T-helper 1 cell treated with Interleukin-12 subunit alpha and Interleukin-12 subunit beta and Interleukin-4 antibody, amounts not matched to agents 30 μg/mL and 1 μg/mL, for 36 hours (primary cell): ENCODE results near the gene WDFY1.
"Not testable (repeated sequence)": the region's sequence is repeated elsewhere in the genome, so short reads cannot be mapped to it uniquely, and the experiment has no call there.

Source experiments
- H3K27ac Mint-ChIP-seq: one replicate; pipeline ENCODE4 v1.8.0; 2021; ENCODE audit warnings: mild to moderate bottlenecking, mixed read lengths
- H3K27me3 Mint-ChIP-seq: one replicate; pipeline ENCODE4 v1.8.0; 2021; ENCODE audit warnings: low read depth, mixed read lengths
- H3K36me3 Mint-ChIP-seq: one replicate; pipeline ENCODE4 v1.8.0; 2021; ENCODE audit warnings: low read depth, mixed read lengths
- H3K4me1 Mint-ChIP-seq: one replicate; pipeline ENCODE4 v1.8.0; 2021; ENCODE audit warnings: low read depth, mixed read lengths
- H3K4me3 Mint-ChIP-seq: one replicate; pipeline ENCODE4 v1.8.0; 2021; ENCODE audit warnings: mild to moderate bottlenecking, moderate library complexity, mixed read lengths
- H3K9me3 Mint-ChIP-seq: one replicate; pipeline ENCODE4 v1.8.0; 2021; ENCODE audit warnings: mixed read lengths

Gene WDFY1

GRCh38 chr2:223945755-223946154 is 620 bp upstream of the WDFY1 start:
- H3K27me3 Mint-ChIP-seq: no peaks in the 10 kb centered on the region
- peak overlapping the region; percentile 82 for H3K4me3 Mint-ChIP-seq
- H3K4me1 Mint-ChIP-seq: peaks cover 51% of the 10 kb centered on the region

GRCh38 chr2:223944166-223944702 is 901 bp downstream of the WDFY1 start:
- Mint-ChIP-seq H3K27ac (peak overlapping the region; percentile 89), H3K4me1 (peaks cover 47% of the 10 kb centered on the region), H3K9me3 (peaks cover 11% of the 10 kb centered on the region), H3K36me3 (peaks cover 24% of the 10 kb centered on the region), H3K27me3 (no peaks in the 10 kb centered on the region), H3K4me3 (peak overlapping the region; percentile 92)

More at GRCh38 chr2:223945755-223946154, 620 bp upstream of the WDFY1 start:
- H3K9me3 Mint-ChIP-seq: peaks cover 3% of the 10 kb centered on the region
- H3K36me3 Mint-ChIP-seq: peaks cover 17% of the 10 kb centered on the region
- H3K27ac Mint-ChIP-seq: peak overlapping the region; percentile 83

GRCh38 chr2:223943561-223944008 is 1.6 kb downstream of the WDFY1 start:
- peaks cover 23% of the 10 kb centered on the region for H3K36me3 Mint-ChIP-seq
- H3K27me3 Mint-ChIP-seq: no peaks in the 10 kb centered on the region
- H3K4me3 Mint-ChIP-seq: peak overlapping the region; percentile 92
- peaks cover 49% of the 10 kb centered on the region for H3K4me1 Mint-ChIP-seq
- H3K9me3 Mint-ChIP-seq: peaks cover 12% of the 10 kb centered on the region
- peak overlapping the region; percentile 89 for H3K27ac Mint-ChIP-seq

GRCh38 chr2:223943135-223943534 is 2.0 kb downstream of the WDFY1 start:
- peaks cover 52% of the 10 kb centered on the region for H3K4me1 Mint-ChIP-seq
- no peaks in the 10 kb centered on the region for H3K27me3 Mint-ChIP-seq
- peak overlapping the region; percentile 92 for H3K4me3 Mint-ChIP-seq
- H3K27ac Mint-ChIP-seq: peak overlapping the region; percentile 78
- peaks cover 21% of the 10 kb centered on the region for H3K36me3 Mint-ChIP-seq
- H3K9me3 Mint-ChIP-seq: peaks cover 12% of the 10 kb centered on the region

- H3K27me3 Mint-ChIP-seq: no peaks in the 10 kb centered on the region
- peak overlapping the region; percentile 67 for H3K4me3 Mint-ChIP-seq
- peaks cover 56% of the 10 kb centered on the region for H3K4me1 Mint-ChIP-seq
- peak overlapping the region; percentile 88 for H3K27ac Mint-ChIP-seq
- H3K9me3 Mint-ChIP-seq: peaks cover 12% of the 10 kb centered on the region
- H3K36me3 Mint-ChIP-seq: peaks cover 21% of the 10 kb centered on the region
Measured at GRCh38 chr2:223941579-223942277, 3.4 kb downstream of the WDFY1 start.

- peaks cover 26% of the 10 kb centered on the region for H3K36me3 Mint-ChIP-seq
- not testable (repeated sequence) for H3K4me3 Mint-ChIP-seq, H3K27me3 Mint-ChIP-seq
- peak overlapping the region; percentile 14 for H3K27ac Mint-ChIP-seq
- H3K9me3 Mint-ChIP-seq: peaks cover 12% of the 10 kb centered on the region
- H3K4me1 Mint-ChIP-seq: peaks cover 59% of the 10 kb centered on the region
Measured at GRCh38 chr2:223939438-223939837, 5.7 kb downstream of the WDFY1 start.

GRCh38 chr2:223937535-223937934 is 7.6 kb downstream of the WDFY1 start:
- H3K36me3 Mint-ChIP-seq: peaks cover 21% of the 10 kb centered on the region
- no peak overlapping the region for H3K27ac Mint-ChIP-seq
- H3K4me3 Mint-ChIP-seq: peak overlapping the region; percentile 30
- peaks cover 47% of the 10 kb centered on the region for H3K4me1 Mint-ChIP-seq
- no peaks in the 10 kb centered on the region for H3K27me3 Mint-ChIP-seq
- peaks cover 12% of the 10 kb centered on the region for H3K9me3 Mint-ChIP-seq

GRCh38 chr2:223936862-223937326 is 8.2 kb downstream of the WDFY1 start:
- peaks cover 12% of the 10 kb centered on the region for H3K9me3 Mint-ChIP-seq
- peak overlapping the region; percentile 10 for H3K27ac Mint-ChIP-seq
- H3K27me3 Mint-ChIP-seq: no peaks in the 10 kb centered on the region
- peak overlapping the region; percentile 4 for H3K4me3 Mint-ChIP-seq
- H3K36me3 Mint-ChIP-seq: peaks cover 21% of the 10 kb centered on the region
- peaks cover 45% of the 10 kb centered on the region for H3K4me1 Mint-ChIP-seq

- Mint-ChIP-seq H3K36me3 (peaks cover 13% of the 10 kb centered on the region), H3K9me3 (peaks cover 9% of the 10 kb centered on the region), H3K27me3 (no peaks in the 10 kb centered on the region), H3K4me3 (no peak overlapping the region), H3K27ac (no peak overlapping the region), H3K4me1 (peaks cover 40% of the 10 kb centered on the region)
Measured at GRCh38 chr2:223935459-223936125, 9.5 kb downstream of the WDFY1 start.

- peaks cover 46% of the 10 kb centered on the region for H3K4me1 Mint-ChIP-seq
- no peak overlapping the region for H3K4me3 Mint-ChIP-seq
- peaks cover 13% of the 10 kb centered on the region for H3K36me3 Mint-ChIP-seq
- peaks cover 8% of the 10 kb centered on the region for H3K9me3 Mint-ChIP-seq
- no peak overlapping the region for H3K27ac Mint-ChIP-seq
- no peaks in the 10 kb centered on the region for H3K27me3 Mint-ChIP-seq
Measured at GRCh38 chr2:223934870-223935269, 10.3 kb downstream of the WDFY1 start.

- Mint-ChIP-seq H3K27me3 (no peaks in the 10 kb centered on the region), H3K9me3 (no peaks in the 10 kb centered on the region), H3K4me1 (peaks cover 41% of the 10 kb centered on the region), H3K27ac (no peak overlapping the region), H3K36me3 (peaks cover 7% of the 10 kb centered on the region), H3K4me3 (no peak overlapping the region)
Measured at GRCh38 chr2:223932816-223933800, 12.0 kb downstream of the WDFY1 start.

- no peaks in the 10 kb centered on the region for H3K9me3 Mint-ChIP-seq
- H3K4me1 Mint-ChIP-seq: peaks cover 20% of the 10 kb centered on the region
- peaks cover 5% of the 10 kb centered on the region for H3K36me3 Mint-ChIP-seq
- H3K27me3 Mint-ChIP-seq: no peaks in the 10 kb centered on the region
- H3K27ac Mint-ChIP-seq: no peak overlapping the region
- peak overlapping the region; percentile 30 for H3K4me3 Mint-ChIP-seq
Measured at GRCh38 chr2:223930103-223930976, 14.8 kb downstream of the WDFY1 start.

GRCh38 chr2:223929571-223930102 is 15.5 kb downstream of the WDFY1 start:
- Mint-ChIP-seq H3K4me3 (peak overlapping the region; percentile 30), H3K27ac (peak overlapping the region; percentile 55), H3K9me3 (no peaks in the 10 kb centered on the region), H3K4me1 (peaks cover 20% of the 10 kb centered on the region), H3K36me3 (peaks cover 5% of the 10 kb centered on the region), H3K27me3 (no peaks in the 10 kb centered on the region)
